Pons (tissue), 1 donor: ENCODE measurements around the gene ZNF831.
A peak's percentile ranks its signal among the peaks of the same experiment; 100 is the strongest.

ENCODE experiments used
- DNase-seq: peaks from one replicate; pipeline ENCODE4 v3.0.0-alpha.2; 2016; ENCODE audit warnings: low spot score

The ZNF831 gene

DNA sequence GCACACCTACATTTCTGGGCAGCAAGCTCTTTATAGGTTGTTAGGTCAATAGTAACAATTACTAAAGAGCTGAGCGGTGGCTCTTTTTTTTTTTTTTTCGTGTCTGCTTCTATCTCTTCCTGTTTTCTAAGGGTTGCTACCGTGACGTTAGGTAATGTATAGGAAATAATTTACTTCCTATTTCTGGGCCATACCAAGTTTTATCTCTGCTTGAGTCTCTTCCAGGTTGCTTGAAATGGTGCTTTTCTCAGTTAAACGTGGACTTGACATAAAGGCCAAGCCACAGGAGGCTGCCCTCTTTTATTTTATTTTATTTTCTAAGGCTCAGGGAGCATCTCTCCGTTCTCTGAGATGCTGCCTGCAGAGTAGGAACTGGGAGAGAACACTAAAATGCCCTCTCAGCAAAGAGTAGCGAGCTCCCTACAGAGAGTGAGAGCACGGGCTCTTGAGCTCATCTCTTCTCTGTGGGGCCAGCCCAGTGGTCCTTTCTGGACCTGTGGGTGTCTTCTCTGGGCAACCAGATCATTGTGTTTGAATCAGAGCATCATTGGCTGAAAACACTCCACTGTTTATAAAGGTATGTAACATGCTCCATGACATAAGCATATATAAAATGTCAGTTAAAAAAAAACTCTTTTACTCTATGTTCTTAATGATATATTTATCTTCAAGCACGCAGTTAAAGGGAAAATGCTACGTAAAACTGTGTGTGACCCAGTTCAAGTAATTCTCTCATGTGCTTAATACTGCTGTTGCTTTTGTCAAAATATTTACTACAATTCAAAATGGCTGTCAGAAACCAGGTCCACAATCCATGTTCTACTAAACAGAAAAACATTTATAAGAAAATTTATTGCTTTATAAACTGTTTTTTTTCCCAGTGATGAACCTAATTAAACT lies at the start of gene ZNF831:
TSS of gene ZNF831 (plus strand) at position 191 of the 900 bp plus-strand sequence. CDS start 27,199 bp downstream, outside the sequence.
- no peak for DNase-seq

DNA sequence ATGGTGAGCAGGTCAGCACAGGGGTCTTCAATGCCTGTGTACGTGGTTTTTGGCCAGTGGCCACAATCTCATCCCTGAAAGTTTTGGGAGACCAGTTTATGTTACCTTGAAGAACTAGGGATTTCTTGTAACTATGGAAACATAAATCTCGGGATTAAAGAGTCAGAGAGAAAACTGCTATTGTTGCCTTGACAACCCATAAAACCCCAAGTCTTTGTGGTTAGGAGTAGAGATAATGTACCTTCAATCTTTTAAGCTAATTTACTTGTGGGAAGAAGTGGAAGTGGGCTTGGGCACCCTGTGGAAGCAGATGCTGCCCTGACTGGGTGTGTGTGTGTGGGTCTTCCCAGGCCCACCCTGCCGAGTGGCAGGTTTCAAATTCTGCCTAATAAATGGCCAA lies 46.1 kb upstream of the ZNF831 start:
- DNase-seq = no peak

DNA sequence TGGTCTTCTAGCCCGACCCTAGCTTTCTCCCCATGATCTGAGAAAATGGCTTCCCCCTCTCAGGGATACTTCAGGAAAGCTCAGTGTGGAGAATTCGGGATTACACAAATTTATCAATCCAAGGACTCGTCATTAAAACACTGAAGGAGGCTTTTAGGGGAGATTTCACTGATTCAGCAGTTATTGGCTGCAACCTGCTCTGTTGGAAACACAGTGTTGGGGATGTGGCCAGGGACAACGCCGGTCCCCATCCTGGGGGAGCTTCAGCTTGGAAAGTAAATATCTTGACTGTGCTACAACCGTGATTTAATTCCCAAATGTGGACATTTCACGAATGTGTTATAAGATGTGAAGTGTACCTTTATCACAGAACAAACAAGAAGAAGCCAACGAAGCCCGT lies 44.8 kb upstream of the ZNF831 start:
- DNase-seq = no peak

DNA sequence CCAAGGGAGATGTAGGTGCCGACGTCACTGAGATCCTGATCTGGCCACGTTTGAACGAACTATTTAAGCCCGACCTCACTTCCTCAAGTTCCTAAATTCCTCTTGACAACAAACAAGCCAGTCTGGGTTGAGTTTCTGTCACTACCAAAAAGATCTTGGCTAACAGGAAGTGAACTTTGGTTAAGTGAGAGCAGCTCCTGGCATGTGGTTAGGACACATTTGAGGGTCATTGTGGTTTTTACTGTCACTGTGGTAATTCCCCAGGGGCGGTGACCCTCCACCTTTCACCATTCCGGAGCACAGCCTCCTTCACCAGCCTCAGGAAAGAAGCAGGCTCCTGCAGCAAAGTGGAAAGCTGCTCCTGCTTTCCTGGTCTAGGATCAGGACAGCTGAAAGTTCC lies 43.1 kb upstream of the ZNF831 start:
- no peak for DNase-seq

DNA sequence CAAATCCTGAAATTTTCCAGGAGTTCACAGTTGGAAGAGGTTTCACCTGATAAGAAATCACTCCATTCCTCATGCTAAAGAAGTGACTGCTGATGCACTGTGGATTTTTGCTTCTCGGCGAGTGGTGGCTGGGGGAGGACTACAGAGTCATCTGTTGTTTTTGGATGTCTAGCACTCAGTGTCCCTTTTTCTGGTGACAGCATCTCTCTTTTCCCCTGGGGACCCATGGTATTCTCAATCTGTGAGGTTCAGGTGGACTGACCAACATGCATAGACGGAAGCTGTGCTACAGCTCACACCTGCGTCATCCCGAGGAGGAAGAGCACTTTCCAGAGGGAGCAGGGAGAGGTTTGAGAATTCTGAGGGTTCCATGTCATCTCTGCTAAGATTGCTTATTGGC lies 42.7 kb upstream of the ZNF831 start:
- no peak for DNase-seq

DNA sequence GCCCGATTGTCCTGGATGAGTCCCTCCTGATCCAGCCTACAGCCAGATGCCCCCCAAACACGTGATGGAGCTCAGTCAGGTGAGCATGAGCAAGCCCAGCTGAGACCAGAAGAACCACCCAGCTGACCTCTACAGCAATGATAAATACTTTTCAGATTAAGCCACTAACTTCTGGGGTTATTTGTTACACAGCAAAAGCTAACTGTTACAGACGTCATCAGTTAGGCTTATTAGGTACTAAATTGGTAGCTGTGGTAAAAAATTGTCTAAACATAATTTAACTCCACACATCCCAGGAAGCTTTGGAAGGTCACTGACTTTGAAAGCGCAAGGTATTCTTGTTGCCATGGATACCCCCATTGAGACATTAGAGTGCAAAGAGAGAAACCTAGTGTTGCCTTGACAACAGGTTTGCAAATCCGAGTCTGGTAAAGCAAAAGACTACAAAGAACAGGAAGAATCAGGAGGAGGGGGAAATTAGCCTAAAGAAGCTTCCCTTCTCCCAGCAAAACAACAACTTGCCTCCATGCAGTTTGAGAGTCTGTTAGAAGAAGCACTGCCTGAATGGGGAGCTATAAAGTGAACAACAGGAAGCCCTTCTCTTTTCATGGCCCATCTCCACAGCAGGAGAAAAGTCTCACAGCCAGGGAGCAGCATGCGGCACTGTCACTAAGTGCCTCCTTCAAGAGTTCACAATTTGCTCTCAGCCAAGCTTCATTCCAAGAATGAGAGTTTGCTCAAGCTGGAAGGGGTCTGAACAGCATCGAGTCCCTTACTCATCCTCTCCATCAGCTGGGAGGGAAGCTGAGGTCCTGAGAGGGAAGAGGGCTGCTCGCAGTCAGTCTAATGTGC lies 41.7 kb upstream of the ZNF831 start:
- DNase-seq = no peak

DNA sequence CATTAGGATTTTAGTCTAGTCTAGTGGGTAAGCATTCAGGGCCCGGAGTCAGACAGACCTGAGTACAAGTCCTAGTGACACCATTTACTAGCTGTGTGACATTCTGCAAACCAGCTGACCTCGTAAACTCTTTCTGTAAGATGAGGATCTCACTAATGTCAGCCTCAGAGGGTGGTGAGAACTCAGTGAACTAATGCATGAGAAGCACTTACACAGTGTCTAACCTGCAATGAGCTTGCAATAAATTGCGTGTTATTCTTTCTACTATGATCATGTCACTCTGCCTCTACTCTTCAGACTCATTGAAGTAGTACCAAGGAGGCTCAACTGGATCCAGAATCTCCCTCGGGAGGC lies 41.1 kb upstream of the ZNF831 start:
- no peak for DNase-seq

DNA sequence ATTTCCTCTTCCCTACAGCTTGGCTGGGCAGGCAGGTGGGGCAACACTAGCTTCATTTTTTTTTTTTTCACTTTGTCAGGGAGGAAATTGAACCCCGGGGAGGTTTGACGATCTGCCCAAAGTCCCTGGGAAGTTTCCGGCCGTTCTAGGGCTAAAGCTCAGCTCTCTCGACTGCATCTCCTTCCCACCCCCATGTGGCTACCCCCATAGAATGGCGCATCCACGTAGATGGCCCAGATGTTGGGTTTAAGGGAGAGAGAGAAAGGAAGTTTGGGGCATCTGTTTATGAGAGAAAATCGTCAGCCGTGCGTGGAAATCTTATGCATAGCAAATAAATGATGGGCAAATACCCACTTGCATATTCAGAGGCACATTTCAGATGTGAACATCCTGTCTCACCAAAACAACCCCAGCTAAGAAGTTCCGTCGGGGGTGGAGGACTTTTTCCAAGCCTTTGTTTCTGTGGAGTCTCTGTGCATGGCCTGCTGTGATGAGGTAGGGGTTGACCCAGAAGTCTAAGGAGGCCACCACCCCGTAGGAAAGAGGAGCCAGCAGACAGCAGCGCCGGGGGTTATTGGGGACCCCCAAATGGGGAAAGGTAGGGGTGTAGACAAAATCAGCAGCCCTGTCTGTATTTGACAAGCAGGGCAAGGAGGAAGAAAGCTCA lies 40.5 kb upstream of the ZNF831 start:
- DNase-seq = no peak

DNA sequence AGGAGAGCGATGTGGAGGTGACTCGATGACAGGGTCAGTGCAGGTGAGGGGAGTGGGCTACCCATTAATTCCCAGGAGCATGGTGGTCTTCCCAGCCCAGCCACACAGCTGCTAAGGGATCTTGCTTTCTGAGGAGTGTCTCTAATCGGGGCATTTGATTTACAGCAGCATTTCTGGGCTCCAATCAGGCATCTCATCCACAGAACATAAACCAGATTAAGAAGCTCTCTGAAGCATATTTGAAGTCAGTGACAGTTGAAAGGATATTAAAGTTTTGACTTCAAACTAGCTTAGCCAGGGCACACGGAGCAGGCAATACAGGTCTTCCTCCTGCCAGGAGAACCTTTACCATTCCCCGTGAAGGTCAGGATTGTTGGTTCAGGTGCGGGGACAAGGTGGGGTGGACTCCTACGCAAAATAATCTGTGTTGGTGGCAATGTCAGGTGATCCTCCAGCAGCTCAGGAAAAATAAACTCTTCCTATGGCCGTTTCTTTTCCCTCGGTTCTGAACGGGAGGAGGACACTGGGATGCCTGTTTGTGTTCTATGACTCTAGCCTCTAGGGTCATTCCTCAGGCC lies 39.9 kb upstream of the ZNF831 start:
- DNase-seq = no peak

DNA sequence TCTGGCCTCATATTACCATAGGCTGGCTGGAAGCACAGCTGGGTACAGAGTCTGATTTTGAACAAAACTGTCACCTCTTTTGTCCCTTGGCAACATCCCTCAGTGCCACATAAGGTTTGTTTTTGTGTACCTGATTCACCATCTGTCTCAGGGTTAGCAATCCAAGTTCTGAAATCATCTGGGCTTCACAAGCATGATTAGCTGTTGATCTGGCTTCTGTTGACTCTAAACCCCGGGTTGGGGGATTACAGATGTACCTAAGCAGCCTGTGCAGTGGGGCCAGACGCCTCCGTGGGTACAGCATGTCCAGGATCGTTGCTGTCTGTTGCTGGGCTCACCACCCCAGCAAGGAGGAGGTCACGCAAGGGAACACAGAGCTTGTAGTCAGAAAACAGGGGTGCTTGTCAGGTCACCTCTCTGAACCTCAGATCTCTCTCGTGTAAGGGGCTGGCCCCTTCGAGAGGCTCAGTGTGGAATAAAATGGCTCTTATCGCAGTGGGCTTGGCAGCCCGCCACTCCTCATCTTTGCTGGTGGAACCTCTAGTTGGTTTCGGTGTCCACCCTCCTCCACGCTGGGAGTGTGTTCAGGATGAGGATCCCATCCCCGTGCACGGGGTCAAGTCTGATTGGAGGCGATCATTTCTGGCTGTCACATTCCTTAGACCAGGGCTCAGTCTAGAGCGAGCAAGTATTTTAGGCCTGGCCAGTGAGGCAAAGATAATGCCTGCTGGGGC lies 39.2 kb upstream of the ZNF831 start:
- DNase-seq = peak; percentile 15

DNA sequence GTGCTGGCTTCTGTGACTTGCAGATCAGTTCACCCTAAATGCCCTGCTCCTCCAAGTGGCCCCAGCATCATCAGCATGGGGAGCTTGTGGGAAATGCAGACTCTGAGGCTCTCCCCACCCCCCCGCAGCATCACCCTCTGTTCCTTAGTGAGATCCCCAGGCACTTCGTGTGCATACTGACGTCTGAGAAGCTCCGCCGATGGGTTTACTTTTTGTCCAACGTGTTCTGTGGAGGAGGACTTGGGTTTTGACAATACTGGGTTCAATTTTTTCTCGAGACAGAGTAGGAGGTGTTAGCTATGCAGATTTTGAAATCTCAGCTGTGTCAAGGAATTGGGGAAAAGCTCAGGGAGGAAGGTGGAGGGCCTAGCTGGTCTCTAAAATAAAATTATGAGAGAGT lies 38.3 kb upstream of the ZNF831 start:
- no peak for DNase-seq

DNA sequence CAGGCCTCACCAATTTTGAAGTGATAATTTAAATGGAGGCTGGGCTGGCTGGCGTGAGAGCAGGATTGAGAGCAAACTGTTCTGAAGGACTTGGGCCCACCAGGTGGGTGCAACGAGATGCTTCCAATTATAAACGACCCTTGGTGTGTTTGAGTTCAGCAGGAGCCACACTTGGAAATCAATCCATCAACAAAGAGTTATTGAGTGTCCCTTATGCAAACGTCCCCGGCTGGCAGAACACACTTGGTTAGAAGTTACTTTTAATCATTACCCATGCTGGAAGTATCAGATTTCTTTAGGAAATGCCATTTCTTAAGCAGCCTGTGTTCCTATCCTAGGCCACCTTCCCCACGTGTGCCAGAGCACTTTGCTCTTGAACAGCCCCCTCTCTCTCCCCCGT lies 37.8 kb upstream of the ZNF831 start:
- DNase-seq = no peak

DNA sequence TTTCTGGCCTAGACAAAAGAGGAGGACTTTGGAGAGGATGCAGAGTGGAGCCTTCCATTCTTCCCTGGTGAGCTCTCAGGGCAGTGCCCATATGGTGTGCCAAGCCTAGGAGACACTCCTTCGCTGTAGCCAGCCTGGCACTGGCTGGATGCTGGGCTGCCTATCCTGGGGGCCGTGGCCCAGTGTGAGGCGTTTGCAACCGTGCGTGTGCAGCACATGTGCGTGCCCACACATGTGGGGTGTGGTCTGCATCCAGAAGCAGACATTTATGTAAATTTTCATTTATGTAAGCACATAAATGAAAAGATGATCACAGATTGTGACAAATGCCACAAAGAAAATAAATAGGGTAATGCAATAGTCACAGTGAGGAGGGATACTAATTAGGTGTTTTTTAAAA lies 35.8 kb upstream of the ZNF831 start:
- DNase-seq = no peak

DNA sequence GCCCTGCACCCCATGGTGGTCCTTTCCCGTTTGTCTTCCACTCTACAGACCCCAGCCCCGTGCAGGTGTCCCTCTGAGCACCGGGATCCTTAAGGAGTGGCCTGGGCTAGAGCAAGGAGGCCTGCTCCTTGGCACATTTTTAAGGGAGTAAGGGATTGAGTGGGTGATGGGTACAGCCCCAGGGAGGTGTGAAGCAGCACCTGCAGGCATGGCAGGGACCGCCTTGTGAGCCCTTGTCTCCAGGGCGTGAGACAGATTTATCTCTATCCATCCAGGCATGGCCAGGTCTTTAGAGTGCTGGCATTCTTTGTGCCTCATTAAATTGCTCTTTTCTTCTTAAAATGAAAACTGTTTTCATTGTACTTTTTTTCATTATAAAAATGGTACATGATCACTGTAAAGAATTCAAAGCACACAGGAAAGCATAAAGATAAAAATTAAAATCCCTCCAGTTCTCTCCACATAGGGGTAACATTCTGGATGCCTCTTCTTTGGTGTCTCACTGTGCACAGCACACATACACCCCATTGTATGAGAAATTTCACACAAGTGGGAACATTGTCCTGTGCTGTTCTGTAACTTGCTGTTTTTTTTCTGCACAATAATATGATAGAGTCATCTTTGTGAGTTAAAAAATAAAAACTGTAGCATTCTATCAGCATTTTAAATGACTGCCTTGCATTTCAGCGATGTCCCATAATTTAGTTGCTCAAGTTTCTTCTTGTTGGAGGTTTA lies 31.9 kb upstream of the ZNF831 start:
- DNase-seq = peak; percentile 87

DNA sequence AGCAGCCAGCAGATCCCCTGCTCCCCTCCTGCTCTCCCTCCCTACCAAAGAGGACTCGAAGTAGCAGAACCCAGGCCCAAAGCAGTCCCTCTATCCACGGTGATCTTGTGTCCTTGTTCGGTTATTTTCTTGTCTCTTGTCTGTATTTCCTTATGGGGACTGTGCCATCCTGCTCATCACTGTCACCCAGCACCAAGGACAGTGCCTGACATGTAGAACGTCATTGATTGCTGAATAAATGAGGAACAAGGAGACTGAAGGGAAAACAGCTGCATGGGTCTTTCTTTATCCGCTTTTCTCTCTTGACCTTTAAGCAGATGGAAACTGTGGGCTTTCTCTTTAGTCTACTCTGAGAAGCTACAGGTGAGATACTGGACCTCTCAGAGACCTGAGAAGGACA lies 29.4 kb upstream of the ZNF831 start:
- DNase-seq = no peak

DNA sequence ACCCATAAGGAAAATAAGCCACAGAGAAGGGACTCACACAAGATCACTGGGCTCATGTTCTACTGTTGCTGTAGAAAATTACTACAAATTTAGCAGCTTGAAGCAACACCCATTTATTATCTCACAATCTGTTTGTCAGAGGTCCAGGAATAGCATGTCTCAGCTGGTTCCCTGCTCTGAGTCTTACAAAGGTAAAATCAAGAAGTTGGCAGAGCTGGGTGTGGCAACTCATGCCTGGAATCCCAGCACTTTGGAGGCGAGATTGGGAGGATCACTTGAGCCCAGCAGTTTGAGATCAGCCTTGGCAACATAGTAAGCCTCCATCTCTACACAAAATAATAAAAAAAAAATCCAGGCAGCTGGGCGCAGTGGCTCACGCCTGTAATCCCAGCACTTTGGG lies 28.5 kb upstream of the ZNF831 start:
- DNase-seq = no peak

DNA sequence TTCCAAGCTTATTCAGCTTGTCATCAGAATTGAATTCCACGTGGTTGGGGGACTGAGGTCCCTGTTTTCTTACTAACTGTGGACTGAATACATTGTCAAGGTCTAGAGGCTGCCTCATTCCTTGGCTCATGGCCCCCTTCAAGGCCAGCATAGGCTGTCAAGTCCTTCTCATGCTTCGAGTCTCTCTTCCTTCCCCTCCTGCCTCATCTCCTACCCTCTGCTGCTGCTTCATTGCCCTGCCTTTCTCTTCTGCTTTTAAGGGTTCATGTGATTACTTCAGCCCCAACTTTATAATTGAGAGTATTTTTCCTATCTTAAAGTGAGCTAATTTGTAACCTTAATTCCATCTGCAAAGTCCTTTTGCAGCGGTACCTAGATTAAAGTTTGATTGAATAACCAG lies 27.6 kb upstream of the ZNF831 start:
- DNase-seq = no peak

DNA sequence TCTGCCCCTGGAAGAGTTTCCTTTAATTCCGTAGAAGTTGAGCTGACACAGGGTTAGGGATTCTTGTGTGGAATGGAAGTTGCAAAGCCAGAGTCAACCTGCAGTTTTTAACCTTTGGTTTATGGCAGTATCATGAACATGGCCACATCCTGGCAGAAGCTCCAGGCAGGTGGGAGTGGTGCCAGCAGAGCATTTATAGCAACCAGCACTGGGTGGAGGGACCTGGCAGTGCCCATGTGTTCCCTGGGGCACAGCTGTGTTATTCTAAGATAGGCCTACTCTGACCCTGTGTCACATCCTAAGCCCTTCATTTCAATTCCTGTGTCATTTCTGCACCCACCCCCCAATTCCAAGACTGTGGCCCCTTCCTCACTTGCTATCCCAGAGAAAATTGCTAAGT lies 26.1 kb upstream of the ZNF831 start:
- DNase-seq = no peak

DNA sequence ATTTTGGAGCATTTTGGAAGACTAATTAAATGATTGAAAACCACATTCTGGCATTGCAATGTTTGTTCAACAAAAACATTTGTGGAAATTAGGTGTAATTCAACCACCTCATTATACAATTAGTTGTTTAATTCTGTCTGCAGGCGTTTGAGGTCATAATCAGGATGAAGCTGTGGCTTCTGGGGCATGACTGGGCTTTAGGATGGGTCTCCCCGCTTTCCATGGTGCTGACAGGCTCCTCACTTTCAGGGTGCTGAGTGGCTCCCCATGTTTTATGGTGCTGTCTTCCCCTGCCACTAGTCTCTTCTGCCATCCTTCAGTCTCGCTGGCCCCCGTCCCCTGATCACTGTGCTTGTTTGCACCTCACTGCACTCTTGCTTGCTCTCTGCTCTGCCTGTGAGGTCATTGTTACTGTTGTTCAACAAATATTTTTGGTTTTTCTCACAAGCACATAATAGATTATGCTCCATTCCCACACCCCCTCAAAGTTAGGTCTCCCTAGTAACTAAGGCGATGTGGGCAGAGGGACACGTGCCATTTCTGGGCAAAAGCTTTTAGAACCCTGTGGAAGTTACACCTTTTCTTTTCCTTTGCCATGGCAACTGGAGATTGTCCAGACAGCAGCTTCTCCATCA lies 25.4 kb upstream of the ZNF831 start:
- no peak for DNase-seq

DNA sequence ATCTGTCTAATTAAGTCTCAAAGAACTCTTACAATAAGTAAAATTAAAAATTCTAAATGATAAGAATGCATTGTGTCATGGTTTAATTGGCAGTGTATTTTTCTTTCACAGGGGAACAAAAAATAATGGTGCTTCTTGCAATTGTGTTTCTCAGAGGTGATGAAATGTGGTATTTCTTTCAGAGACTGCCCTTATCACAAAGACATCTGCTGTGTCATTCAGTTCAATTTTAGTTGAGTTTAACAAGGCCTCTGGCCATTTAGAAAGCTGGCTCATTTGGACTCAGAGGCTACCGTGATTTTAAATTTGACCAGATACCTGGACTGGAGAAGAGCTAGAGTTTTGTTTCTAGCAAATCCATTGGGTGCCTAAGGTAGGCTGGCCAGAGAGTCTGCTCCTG lies 23.6 kb upstream of the ZNF831 start:
- no peak for DNase-seq
